Measurements from ENCODE around the gene ATP8B3. TPM values are rescaled to one million over a fixed set of nuclear protein-coding genes. Genes with fewer than 3 reads are reported as not detected.
A peak's percentile ranks its signal among the peaks of the same experiment; 100 is the strongest.

ATP8B3 gene
- total RNA-seq, 1 experiment from 2014 or later: 12.4 TPM

DNA sequence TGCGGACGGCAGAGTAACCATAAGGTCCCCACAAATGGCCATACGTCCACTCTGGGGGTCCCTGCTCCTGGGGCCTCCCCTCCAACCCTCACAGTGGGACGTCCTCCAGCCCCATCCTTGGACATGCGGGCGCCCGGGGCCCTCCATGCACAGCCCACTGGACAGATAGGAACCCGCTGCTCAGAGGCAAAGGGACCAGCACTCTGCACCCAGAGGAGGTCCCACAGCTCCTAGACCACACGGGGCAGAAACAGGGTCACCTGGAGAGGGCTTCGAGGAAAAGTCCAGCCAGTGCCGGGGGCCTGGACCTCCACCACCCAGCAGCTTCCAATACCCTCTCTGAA, 25.1 kb upstream of the ATP8B3 start:
- DNase-seq (ENCODE audit: low spot score): no peak

DNA sequence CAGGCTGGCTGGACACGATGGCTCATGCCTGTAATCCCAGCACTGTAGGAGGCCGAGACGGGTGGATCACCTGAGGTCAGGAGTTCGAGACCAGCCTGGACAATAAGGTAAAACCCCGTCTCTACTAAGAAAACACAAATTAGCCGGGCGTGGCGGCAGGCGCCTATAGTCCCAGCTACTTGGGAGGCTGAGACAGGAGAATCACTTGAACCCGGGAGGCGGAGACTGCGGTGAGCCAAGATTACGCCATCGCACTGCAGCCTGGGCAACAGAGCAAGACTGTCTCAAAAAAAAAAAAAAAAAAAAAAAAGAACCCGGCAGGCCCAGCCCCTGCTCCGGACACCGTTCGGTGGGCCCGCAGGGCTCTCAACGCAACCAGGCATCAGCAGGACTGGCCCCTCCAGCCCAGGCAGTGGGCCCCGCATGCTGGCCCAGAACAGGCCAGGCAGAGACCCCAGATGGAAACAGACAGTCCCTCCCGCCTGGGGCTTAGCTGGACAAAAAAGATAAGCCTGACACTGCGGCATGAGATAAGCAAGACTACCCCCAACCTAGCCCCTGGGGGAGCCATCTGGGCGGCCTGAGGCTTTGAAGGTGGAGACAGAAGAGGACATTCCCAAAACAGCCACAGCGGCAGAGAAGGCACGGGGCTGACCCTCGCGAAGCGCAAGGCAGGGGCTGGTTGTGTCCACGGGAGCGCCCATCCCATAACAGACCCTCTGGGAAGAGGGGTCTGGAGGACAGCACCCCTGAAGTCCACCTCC, 24.6 kb upstream of the ATP8B3 start:
- no peak for DNase-seq (ENCODE audit: low spot score)

DNA sequence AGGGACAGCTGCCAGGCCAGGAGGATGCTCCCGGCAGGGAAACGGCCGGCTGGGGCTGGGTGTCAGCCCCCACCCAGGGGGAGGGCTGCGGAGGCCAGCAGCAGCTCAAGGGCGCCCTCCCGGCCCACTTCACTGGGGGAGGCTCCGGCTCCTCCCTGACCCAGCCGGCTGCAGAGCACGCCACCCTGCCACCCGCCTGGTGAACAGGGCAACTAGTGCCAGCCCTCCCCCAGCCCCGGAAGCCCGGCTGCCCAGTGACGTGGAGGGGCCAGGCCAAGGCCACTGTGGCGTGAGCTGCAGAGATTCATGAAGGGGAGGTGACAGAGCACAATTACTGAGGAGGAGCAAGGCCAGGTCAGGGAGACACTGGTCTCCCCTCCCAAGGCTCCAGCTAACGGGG, 21.5 kb upstream of the ATP8B3 start:
- no peak for DNase-seq (ENCODE audit: low spot score)

DNA sequence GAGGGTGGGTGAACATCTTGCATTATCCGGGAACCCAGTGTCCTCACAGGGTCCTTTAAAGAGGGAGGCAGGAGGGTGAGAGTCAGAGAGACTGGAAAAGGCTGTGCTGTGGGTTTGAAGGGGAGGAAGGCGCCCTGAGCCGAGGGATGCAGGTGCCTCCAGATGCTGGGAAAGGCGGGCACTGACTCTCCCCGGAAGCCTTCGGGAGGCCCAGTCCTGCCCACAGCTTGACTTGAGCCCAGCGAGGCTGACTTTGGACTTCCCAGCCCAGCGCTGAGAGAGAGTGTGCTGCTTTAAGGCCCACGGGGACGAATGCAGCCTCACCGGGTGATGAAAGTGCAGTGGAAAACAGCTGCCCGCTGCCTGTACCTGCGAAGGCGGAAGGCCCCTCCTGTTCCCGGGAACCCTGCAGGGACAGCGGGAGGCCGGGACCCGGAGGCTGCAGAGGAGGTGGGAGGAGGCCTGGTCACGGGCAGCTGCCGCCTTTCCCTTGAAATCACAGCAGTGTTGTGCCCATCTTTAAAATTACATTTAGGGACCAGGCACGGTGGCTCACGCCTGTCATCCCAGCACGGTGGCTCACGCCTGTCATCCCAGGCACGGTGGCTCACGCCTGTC, 20.1 kb upstream of the ATP8B3 start:
- no peak for DNase-seq (ENCODE audit: low spot score)

DNA sequence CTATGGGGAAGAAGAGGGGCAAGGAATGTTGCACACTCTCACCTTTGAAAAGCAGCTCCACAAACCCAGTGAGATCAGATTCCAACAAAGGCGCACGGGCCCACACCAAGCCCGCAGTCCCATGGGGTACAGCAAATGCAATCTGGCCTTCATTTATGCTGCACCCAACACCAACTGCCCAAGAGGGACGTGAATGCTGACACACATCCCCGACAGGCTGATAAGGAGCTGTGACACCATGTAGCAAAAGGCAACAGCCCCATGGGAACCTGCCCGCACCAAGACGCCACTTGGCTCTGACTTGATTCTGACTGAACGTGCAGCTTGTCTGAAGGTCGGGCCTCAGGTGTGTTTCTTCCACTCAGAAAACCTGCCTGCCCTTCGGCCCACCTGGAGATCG, 18.9 kb upstream of the ATP8B3 start:
- DNase-seq (ENCODE audit: low spot score): no peak

DNA sequence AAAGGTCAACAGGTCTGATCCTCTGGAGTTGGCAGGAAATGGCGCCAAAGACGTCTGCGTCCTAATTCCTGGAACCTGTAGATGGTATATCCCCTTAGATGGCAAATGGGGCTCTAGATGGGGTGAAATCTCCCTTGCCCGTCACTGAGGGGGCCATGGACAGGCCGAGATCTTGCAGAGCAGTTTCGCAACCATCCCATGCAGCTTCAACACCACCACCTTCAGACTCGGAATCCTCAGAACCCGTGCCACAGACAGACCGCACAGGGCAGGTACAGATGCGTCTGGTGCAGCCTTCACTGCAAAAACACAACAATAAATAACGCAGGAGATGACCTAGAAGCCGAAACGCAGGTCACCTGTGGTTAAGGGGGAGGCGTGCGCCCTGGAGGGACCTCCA, 18.5 kb upstream of the ATP8B3 start:
- no peak for DNase-seq (ENCODE audit: low spot score)

DNA sequence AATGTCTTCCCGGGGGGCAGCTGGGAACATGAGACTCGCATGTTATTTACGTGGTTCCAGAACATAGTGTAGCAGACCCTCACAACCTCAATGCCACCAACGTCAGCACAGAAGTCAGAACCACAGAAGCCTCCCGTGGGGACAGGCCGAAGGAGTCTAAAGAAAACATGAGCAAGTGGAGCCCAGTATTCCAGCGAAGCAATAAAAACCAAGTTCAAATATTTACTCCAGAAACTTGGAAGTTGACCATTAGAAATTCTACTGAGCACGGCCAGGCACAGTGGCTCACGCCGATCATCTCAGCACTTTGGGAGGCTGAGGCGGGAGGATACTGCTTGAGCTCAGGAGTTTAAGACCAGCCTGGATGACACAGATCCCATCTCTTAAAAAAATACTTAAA, 17.9 kb upstream of the ATP8B3 start:
- no peak for DNase-seq (ENCODE audit: low spot score)

DNA sequence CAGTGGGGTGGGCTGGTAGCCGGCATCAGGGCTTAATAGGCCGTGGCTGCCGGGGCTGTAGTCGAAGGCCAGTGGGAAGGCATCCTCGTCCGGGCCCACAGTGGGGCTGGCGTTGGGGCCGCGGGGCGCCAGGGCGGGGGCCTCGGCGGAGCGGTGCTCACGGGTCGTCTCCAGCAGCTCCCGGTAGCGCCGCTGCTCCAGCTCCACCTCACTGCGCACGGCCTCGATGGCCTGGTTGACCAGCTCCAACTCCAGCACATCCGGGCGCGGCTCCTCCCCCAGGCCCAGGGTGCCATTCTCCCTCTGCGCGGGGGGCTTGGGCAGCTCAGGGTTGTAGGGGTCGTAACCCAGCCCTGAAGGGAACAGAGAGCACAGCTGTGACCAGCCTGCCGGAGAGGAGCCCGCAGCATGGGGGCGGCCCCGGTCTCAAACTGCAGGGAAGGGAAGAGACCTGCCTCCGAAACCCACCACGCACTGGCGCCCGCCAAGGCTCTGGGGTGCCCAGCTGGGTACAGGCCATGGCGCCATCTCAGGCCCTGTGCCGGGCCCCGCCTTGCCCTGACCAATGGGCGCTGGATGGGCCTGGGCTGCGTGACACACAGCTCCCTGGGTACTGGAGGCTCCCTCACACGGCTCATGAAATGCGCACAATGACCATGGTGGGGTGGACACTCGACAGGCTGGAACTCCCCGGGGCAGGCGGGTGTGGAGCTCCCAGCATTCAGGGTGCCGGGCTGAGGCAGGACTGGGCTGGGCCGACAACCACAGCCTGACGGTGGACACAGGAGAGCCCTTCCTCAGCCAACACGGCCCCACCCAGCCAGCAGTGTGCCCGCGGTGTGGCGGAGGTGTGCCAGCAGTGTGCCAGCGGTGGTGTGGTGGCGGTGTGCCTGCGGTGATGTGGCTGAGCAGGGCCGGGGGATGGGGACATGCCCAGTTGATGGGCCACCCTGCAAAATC, 16.5 kb upstream of the ATP8B3 start:
- no peak for DNase-seq (ENCODE audit: low spot score)

DNA sequence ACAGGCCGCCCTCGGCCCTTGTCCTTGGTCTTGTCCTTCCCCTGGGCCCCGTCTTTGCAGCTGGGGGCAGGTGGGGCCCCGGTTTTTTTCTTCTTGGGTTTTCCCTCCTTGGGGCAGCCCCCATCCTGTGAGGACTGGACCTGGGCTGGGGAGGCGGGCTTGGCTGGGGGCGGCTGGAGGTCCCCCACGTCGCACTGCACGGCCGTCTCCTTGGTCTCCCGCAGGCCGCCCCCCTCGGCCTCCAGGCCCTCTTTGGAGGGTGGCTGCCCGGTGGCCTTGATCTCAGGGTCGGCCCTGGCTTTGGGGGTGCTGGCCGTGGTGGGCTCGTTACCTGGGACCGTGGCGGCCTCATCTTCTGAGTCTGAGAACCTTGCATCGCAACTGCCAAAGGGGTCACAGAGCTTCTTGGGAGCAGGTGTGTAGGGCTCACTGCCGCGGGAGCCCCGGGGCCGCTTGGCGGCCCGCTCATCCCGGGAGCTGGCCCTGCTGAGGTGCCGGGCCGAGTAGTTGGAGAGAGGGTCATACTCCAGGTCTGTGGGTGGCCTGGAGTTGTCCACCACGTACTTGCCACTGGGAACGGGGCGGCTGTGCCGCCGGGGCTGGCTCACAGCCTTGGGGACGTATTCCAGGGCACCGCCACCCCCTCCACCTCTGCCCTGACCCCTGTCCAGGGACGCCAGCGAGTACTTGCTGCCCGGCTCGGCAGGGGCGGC, 15.6 kb upstream of the ATP8B3 start:
- no peak for DNase-seq (ENCODE audit: low spot score)

DNA sequence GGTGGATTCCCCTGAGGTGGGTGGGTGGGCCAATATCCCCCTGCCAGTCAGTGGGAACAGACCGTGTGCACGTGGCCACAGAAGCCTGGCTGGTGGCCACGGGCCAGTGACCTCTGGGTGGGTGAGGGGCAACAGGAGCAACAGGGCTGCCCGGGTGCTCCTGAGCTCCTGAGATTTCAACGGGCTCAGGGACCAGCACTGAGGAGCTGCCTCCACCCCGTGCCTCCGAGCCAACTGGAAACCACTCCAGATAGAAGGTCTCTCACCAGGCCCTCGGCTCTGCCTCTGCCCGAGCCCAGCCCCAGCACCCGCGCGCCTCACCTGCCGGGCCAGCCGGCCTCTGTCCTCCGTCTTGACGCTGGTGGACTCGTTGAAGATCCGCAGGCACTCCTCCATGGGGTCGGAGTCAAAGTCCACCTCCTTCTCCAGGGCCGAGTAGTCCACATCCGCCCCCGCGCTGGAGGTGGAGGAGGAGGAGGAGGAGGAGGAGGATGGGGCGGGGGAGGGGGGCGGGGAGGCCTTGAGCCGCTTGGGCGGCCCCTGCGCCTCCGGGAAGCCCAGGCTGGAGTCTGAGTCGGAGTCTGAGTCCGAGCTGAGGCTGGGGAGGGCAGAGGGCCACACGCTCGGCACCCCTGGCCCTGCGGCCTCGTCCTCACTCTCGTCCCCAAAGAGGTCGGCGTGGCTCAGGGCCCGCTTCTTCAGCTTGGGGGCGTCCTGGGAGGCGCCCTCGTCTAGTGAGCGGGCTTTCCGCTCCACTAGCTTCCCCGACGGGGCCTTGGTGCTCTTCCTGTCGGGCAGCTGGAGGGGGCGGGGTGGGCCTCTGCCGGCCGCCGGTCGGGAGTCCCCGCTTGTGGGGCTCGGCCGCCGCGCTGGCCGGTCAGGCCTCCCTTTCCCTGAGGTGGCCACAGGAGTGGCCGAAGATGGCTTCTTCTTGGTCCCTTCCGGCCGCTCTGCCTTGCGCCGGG, 14.8 kb upstream of the ATP8B3 start:
- no peak for DNase-seq (ENCODE audit: low spot score)

DNA sequence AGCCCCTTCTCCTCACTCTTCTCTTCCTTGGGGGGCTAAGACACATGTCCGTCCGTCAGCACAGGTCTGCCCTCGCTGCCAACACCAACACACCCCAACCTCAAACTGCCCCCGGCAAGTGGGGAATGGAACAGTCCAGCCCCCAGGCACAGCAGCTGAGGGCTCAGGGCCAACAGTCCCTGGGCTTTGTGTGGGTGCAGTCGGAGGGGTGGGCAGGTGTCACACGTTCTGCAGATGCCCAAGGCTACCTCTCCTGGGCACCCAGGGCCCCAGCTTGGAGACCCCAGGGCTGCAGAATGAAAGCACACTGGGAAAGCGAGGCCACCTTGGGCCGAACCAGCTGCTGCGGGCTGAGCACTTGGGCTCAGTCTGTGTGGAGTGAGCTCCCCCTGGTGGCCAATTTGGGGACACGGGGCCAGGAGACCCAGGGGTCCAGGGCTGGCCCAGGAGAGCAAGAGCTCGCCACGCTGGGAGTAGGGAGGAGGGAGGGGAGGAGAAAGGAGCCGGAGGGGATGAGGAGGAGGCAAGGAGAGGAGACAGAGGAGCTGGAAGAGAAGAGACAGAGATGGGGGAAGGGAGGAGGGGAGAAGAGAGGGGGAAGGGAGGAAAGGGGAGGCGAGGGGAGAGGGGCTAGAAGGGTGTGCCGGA, 14.0 kb upstream of the ATP8B3 start:
- peak; percentile 70 for DNase-seq (ENCODE audit: low spot score)

DNA sequence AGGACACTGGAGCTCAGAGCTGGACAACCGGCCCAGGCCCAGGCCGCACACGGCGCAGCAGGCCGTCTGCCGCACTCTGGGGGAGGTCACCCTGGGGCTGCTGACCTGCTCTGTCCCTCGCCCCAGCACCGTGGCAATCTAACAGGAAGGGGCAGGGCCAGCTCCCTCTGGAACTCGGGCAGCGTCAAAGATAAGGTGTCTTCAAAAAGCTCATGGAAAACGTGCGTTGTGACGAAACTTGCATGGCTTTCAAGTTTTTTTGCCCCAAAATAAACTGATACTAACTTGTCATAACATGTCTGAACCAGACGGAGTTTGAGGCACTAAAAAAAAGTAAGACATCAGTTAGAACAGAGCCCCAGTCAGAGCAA, 12.2 kb upstream of the ATP8B3 start:
- DNase-seq (ENCODE audit: low spot score): no peak

DNA sequence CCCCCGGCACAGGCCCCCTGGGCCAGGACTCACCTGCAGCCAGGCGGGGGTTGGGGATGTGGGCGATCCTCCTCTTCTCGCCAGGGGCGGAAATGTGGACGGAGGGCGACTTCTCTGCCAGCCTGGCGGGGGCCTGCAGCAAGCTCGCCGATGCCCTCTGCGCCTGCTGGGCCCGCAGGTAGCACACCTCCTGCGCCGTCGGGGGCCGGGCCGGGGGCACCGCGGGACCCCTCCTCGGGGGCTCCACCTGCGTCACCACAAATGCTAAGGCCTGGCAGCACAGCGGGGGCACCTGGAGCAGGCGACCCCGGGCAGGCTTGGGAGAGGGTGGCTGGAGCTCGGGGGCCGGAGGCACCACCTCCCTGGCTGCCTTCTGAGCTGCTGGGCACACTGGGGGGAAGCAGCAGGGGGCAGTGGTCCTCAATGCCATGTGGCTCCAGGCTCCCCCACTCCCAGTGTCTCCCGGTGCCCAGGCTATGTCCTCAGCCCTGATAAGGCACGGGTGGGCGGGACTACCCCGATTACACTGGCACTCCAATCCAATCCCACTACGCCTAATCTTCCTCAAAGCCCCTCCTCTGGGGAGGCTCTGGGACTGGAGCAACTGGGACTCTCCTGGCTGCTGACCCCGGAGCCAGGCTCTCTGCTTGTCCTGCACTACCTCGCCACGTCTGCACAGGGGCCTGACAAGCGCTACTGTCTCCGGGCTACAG, 11.6 kb upstream of the ATP8B3 start:
- no peak for DNase-seq (ENCODE audit: low spot score)

DNA sequence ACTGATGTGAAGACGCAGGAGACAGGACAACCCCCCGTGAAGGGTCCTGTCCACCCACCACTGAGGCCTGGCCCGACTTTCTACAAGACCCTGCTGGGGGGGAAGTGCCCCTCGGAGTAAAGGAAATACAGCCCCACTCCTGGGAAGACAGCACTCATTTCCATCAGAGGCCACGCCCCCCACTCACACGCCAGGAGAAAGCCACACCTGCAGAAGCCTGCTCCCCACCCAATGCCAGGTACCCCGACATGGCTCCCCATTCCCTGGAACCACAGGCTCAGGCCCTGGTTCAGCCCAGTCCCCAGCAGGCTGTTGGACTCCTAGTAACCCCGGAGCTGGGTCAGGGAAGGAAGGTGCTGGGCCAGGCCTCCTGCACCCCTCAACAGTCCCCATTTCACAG, 10.9 kb upstream of the ATP8B3 start:
- no peak for DNase-seq (ENCODE audit: low spot score)

DNA sequence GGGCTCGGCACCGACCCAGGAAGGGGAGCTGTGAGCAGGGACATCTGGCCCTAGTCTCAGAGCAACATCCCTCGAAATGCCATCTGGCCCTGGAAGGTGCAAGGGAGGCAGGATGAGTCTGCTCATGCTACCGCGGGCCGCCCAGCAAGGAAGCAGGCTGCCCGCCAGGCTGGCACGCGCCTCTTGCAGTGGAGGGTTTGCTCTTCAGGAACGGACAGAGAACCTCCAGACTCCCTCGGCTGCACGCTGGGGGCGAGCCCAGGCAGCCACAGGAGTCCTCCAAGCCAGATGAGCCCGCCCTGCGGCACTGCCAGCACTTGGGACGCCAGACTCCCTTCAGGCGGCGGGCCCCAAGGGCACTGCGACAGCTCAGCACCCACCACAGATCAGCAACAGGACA, 10.1 kb upstream of the ATP8B3 start:
- no peak for DNase-seq (ENCODE audit: low spot score)

DNA sequence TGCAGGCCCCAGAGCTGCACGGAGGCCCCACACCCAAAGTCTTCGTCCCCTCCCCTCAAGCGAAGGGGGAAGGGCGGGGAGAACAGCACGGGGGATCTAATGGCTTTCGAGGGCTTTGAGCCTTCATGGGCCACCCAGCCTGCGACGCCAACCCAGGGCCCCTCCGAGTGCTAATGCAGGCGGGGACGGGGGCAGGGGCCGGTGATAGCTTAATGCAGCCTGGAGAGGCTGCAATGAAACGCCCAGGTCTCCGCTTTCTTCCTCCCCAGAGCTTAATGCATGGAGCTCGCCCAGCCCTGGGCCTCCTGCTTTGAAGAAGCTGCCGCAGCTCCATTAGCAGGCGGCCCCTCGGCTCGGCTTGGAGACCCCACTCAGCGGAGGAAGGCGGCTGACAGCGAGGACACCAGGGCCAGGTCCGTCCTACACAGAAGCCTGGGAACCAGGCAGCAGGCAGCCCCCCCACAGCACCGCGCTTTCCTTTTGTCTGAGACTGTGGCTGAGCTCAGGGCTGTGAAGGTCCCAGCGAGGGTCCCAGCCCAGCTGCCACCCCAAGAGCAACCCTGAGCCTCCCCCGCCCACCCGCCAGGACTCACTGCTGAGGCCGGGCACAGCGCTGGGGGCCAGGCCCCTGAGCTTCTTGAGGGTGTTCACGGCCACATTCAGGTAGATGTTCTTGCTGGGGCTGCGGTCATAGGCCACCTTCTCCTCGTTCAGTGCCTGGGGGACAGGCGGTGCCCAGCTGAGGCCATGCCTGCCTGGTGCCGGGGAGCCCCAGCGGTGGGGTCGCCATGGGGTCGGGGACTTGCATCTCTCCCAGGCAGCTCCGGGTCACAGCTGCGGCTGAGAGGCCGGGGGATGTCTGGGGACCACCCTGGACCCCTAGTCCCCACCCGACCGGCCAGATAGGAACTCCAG, 7.5 kb upstream of the ATP8B3 start:
- no peak for DNase-seq (ENCODE audit: low spot score)

DNA sequence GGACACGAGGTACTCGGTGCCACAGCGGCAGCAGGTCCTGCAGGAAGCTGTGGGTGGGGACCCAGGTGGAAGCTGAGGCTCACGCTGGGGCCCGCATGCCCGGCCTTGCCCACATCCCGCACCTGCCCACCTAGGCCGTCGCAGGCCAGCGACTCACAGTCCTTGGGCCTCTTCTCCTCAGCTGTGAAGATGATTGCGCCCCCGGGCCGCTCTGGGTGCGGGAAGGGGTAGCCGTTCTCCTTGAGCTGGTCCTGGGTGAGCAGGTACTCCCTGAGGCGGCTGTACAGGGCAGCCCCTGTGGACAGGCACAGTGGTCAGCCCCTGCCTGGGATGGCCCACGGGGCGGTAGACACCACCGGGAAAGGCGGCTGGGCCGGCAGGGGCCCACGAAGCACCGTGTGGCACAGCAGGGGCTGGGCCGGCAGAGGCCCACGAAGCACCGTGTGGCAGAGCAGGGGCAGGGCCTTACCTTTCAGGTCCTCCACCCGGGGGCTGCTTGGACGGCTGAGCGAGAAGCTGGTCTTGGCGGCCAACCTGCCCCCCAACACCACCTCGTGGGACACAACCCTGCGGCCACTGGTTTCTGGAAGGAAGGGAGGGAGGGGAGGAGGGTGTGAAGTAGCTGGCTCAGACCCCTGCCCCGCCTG, 6.6 kb upstream of the ATP8B3 start:
- no peak for DNase-seq (ENCODE audit: low spot score)

DNA sequence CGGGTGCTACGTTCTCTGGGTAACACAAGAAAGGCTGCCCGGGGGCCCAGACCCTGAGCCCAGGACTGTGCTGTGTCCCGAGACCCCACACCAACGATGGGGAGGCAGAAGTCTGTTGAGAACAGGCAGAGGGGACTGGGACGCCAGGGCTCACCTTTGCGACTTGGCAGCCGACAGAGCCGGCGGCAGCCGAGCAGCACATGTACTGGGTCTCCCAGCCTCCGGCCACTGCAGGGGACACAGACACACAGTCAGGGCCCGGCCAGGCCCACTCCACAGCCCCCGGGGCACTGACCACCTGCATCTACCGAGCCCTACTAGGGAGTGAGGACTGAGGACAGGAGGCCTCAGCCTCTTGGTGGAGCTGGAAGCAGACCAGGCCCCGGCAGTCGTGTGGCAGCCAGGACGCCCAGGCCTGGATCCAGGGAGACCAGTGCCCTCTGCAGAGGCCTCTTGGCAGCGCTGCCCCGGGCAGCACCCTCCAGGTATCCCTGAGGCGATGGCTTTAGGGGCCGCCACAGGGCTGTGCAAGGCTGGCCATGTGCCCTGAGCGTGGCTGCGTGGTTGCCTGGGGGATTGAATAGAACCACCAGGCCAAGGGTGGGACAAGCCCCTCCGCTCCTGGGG, 5.6 kb upstream of the ATP8B3 start:
- no peak for DNase-seq (ENCODE audit: low spot score)
